Measurements from ENCODE around the gene SART3. TPM values are rescaled to one million over a fixed set of nuclear protein-coding genes. Genes with fewer than 3 reads are reported as not detected.

SART3 gene
- total RNA-seq, 4 donors from 2014 or later = 35.0 to 52.6 (median 36.5) TPM

DNA sequence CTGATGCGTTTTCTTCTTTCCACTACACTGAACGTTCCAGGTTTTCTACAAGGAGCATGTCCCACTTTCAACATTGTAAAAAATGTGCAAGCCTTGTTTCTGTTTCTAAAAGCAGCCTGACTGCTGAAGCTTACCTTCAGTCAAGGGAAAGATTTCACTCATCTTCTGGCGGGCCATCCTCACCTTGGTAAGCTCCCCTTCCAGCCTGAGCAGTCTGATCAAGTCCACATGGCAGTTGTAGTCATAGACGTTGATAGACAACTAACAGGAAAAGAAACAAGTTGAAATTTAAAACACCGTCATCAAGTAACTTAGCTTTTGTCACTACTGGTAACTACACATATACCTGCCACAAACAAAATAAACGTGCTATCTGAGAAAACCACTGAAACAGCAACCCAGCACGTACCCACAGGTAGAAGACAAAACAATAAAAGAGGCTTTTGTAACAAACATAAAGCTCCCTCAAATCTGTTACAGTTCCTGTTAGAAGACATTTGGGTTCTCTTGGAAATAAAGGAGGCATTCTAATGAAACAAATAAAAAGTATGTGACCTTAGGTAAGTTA is 11.9 kb downstream of the SART3 start:
- TF ChIP-seq, protein P1, sequence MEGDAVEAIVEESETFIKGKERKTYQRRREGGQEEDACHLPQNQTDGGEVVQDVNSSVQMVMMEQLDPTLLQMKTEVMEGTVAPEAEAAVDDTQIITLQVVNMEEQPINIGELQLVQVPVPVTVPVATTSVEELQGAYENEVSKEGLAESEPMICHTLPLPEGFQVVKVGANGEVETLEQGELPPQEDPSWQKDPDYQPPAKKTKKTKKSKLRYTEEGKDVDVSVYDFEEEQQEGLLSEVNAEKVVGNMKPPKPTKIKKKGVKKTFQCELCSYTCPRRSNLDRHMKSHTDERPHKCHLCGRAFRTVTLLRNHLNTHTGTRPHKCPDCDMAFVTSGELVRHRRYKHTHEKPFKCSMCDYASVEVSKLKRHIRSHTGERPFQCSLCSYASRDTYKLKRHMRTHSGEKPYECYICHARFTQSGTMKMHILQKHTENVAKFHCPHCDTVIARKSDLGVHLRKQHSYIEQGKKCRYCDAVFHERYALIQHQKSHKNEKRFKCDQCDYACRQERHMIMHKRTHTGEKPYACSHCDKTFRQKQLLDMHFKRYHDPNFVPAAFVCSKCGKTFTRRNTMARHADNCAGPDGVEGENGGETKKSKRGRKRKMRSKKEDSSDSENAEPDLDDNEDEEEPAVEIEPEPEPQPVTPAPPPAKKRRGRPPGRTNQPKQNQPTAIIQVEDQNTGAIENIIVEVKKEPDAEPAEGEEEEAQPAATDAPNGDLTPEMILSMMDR (IDR thresholded peaks at IDR 0.05; ENCODE audit: low read depth) = no peak

DNA sequence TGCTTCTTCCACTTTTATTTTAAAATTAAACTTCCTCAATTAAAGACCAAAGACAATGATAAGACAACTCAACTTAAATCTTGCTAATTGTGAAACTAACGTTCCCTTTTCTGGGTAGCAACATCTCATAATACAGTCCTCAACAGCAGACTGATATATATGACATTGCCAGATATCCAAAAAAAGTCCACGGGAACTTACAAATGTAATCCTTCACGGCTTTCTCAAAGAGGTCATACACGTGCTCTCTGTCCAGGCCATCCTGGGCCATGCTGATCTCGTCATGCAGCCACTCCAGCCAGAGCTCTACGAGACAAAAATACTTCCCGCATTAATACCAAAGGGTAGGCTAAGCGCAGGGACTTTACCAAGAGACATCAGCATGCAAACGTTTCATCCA is 13.3 kb downstream of the SART3 start:
- TF ChIP-seq, protein P1 (IDR thresholded peaks at IDR 0.05; ENCODE audit: low read depth) = no peak

DNA sequence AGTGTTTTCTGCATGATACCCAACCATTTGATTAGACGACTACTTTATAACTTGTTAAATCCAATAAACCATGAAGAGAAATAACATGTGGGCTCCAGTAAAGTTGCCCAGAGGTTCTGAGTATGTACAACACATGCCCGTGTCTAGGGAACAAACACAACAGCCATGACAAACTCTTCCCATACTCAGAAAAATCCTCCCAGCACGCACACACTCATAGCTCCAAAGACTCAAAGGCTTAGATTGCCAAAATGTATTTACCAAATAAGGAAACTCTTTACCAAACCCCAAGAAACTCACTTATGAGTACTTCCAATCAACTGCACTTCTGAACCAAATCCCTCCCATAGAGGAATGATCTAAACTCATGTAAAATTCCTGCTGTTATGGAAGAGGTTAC is 17.3 kb downstream of the SART3 start:
- TF ChIP-seq, protein P1 (IDR thresholded peaks at IDR 0.05; ENCODE audit: low read depth) = no peak

DNA sequence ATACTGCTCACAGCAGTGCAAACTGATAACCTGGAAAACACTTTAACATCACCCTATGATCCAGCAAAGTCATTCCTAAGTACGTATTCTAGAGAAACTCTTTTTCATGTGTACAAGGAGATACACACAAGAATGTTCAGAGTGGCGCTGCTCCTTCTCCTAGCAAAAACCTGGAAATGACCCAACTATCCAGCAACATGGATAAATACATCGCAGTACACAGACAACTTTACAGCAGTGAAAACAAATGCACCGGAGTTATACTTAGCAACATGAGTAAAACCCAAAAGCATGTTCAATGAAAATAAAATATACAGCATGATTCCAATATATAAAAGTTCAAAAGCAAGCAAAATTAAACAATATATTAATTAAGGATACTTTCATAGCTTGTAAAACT is 18.7 kb downstream of the SART3 start:
- TF ChIP-seq, protein P1 (IDR thresholded peaks at IDR 0.05; ENCODE audit: low read depth) = no peak

DNA sequence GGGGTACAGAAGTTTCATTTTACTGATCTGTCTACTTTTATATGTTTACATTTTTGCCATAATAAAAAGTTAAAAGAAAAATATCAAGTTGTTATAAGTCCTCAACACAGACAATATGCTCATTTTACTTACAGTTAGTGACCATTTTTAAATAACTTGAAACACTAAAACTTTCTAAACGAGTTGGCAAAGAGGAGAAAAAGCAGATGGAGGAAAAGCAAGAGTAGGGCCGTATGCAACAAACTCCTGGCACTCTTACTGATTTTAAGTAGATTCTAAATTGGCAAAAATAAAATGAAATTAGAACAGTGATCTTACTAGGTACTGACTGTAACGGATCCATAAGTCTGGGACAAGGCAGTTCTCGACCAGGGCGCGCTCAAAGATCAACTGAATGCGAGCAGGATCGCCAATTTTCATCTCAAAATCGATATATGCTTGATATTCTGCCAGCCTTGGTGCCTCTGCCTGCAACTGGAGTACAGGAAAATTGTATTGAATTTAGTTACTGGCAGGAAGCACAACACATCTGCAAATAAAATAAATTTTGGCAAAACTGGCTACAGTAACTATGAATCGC is 22.3 kb downstream of the SART3 start:
- TF ChIP-seq, protein P1 (IDR thresholded peaks at IDR 0.05; ENCODE audit: low read depth) = no peak

DNA sequence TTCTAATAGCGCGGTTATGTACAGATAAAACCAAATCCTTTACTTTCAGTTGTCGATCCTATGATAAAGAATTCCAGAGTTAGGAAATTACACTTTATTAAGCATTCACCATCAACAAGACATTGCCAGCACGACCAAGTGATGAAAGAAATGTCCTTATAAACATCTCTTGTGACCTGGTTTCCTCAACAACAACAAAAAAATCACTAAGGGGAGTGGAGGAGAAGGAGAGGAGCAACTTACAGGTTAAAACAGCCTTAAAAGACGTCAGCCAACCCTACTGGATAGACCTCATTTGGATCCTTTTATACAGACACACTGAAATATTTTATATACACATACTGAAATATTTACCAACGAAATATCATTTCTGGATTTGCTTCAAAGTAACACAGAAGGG is 22.8 kb downstream of the SART3 start:
- TF ChIP-seq, protein P1 (IDR thresholded peaks at IDR 0.05; ENCODE audit: low read depth) = no peak

DNA sequence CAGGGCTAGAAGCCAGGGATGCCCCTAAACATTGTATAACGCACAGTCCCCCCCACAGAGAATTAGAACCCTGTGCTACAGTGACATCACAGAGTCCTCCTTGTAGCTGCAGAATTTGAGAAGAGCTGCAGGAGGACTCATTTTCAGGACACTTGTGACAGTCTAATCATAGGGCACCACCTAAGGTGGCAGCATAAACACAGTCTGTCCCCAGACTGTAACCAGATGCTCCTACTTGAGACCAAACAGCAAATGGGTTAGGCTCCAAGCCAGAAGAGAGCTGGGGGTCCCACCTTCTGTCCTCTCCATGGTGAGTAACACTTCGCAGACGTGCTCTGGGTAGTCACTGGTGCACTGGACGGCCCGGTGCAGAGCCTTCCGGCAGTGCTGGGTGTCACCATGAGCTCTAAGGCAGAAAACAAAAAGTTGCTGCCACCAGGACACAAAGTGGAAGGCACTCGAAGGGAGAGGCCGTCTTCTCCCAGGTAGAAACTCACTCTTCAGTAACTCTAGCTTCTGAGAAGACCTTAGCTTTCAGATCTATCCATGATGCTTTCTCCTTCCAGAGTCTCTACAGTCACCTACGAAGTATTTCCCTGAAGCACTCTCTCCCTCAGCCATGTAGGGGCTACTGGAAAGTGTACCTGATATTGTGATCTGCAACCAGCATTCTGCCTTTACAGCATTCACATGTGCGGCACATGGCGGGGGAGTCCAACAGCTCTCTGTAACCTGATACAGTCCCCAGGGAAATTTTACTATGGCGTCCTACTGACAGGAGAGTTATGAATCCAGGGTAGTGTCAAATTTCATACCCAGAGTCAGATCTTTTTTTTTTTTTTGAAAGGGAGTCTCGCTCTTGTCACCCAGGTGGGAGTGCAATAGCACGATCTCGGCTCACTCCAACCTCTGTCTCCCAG is 28.8 kb downstream of the SART3 start:
- TF ChIP-seq, protein P1 (IDR thresholded peaks at IDR 0.05; ENCODE audit: low read depth) = no peak

All from subcutaneous adipose tissue (tissue), 4 donors.